MM.1S (cell line): ENCODE measurements around the gene C1orf94.

Experiments used
- DNase-seq: peaks from one replicate; pipeline ENCODE4 v3.0.0-alpha.2; 2015
- H2AFZ ChIP-seq: fragments of 300-600 bp; sonication (generic); 2 replicates; pipeline ENCODE4 v1.6.0; 2016; ENCODE audit warnings: antibody characterized with exemption, low read length
- H3F3A ChIP-seq: fragments of 300-600 bp; sonication (generic); 2 replicates; pipeline ENCODE4 v1.6.1; 2016; ENCODE audit warnings: mild to moderate bottlenecking, antibody characterized with exemption, low read length, moderate library complexity, mixed read lengths; ENCODE audit not compliant: insufficient read depth
- H3K27ac ChIP-seq: fragments of 300-600 bp; sonication (generic); 2 replicates; pipeline ENCODE4 v1.5.1; 2016; ENCODE audit warnings: mild to moderate bottlenecking, low read length
- H3K27me3 ChIP-seq: fragments of 300-600 bp; sonication (generic); replicated peaks from 2 replicates; pipeline ENCODE4 v1.6.0; 2016; ENCODE audit warnings: low read length; ENCODE audit not compliant: insufficient read depth
- H3K36me3 ChIP-seq: fragments of 300-600 bp; sonication (generic); replicated peaks from 2 replicates; pipeline ENCODE4 v1.6.1; 2016; ENCODE audit warnings: mild to moderate bottlenecking, low read length, mixed read lengths; ENCODE audit not compliant: insufficient read depth
- H3K4me1 ChIP-seq: fragments of 300-600 bp; sonication (generic); 2 replicates; pipeline ENCODE4 v1.6.1; 2016; ENCODE audit warnings: low read length, mixed read lengths
- H3K4me2 ChIP-seq: fragments of 300-600 bp; sonication (generic); 2 replicates; pipeline ENCODE4 v1.6.0; 2016; ENCODE audit warnings: low read depth, low read length
- H3K4me3 ChIP-seq: fragments of 300-600 bp; sonication (generic); 2 replicates; pipeline ENCODE4 v1.5.1; 2016; ENCODE audit warnings: low read length, mixed read lengths
- H3K79me2 ChIP-seq: fragments of 300-600 bp; sonication (generic); 2 replicates; pipeline ENCODE4 v1.6.1; 2016; ENCODE audit warnings: mixed run types, low read length, mixed read lengths
- H3K9ac ChIP-seq: fragments of 300-600 bp; sonication (generic); 2 replicates; pipeline ENCODE4 v1.6.1; 2016; ENCODE audit warnings: low read length, mixed read lengths
- H3K9me2 ChIP-seq: fragments of 300-600 bp; sonication (generic); replicated peaks from 2 replicates; pipeline ENCODE4 v1.6.1; 2016; ENCODE audit warnings: mild to moderate bottlenecking, low read length, mixed read lengths; ENCODE audit not compliant: insufficient read depth
- H3K9me3 ChIP-seq: fragments of 300-600 bp; sonication (generic); replicated peaks from 2 replicates; pipeline ENCODE4 v1.6.1; 2016; ENCODE audit warnings: mild to moderate bottlenecking, low read length, mixed read lengths; ENCODE audit not compliant: insufficient read depth
- H4K20me1 ChIP-seq: fragments of 300-600 bp; sonication (generic); 2 replicates; pipeline ENCODE4 v1.6.1; 2016; ENCODE audit warnings: mild to moderate bottlenecking, low read length, moderate library complexity, mixed read lengths; ENCODE audit not compliant: insufficient read depth
- EZH2 ChIP-seq: fragments of 300-600 bp; sonication (generic); optimal IDR thresholded peaks from 2 replicates; pipeline ENCODE3; 2017; ENCODE audit warnings: low read depth, mild to moderate bottlenecking, antibody characterized with exemption, low read length, mixed read lengths
- EZH2phosphoT487 ChIP-seq: fragments of 300-600 bp; sonication (generic); IDR thresholded peaks from 2 replicates; pipeline ENCODE4 v1.6.1; 2018; ENCODE audit warnings: antibody characterized with exemption, low read length
- TF ChIP-seq, protein P1 (sequence below): fragments of 300-600 bp; sonication (generic); IDR thresholded peaks from 2 replicates; pipeline ENCODE4 v1.5.1; 2016; ENCODE audit warnings: antibody characterized with exemption, low read length, mixed read lengths

C1orf94 gene

DNA sequence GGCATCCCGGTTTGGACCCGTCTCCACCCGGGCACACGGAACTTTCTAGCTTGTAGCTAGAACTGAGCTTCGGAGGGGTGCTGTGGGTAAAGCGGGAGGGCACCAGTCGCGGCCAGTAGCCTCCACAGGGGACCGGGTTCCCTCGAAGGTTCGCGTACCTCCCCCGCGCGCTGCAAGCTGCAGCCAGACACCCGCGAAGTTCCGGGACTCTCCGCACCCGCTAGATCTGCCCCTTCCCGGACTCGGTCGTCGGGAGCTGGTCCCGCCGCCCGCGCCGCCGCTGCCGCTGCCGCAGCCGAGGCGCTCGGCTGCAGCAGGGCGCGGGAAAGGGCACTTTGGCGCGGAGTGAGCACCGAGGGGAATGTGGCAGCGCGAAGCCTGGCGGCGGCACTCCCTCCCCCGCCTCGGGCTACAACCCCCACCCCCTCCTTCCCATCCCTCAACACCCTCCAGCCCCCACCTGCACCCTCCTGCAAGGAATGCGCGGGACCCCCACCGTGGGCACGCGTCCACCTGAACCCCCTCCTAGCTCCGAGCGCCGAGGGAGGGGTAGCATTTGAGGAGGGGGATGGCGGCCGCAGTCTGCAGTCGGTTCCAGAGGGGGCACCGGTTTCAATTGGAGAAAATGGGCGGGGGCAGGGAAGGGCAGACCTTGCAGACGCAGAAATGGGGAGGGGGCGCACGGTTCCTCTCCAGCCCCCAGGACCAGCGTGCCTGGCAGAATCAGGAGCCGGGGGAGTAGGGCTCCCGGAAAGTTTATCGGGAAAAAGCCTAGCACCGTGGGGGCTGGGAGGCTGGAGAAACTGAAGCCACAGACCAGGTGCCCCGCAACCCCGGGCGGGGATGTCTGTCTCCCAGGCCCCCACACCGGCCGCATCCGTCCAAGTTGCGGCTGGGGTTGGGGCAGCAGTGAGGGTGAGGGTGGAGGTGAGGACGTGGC lies 12.6 kb upstream of the C1orf94 start:
- Histone ChIP-seq H4K20me1 (no peaks in the 10 kb centered on the region), H3K4me2 (peak overlapping the region; percentile 93), H3K9me2 (no peaks in the 10 kb centered on the region), H3K36me3 (no peaks in the 10 kb centered on the region), H3F3A (no peaks in the 10 kb centered on the region), H3K27ac (no peak overlapping the region), H3K9ac (peak overlapping the region; percentile 37; the same call in 1 of the 2 replicates), H3K9me3 (no peaks in the 10 kb centered on the region), H3K79me2 (no peaks in the 10 kb centered on the region), H3K27me3 (peaks cover 69% of the 10 kb centered on the region), H3K4me1 (no peaks in the 10 kb centered on the region), H2AFZ (peak overlapping the region; percentile 59), H3K4me3 (peak overlapping the region; percentile 58)
- peak; percentile 6 for DNase-seq
- no peak for TF ChIP-seq EZH2phosphoT487
- TF ChIP-seq, protein P1, sequence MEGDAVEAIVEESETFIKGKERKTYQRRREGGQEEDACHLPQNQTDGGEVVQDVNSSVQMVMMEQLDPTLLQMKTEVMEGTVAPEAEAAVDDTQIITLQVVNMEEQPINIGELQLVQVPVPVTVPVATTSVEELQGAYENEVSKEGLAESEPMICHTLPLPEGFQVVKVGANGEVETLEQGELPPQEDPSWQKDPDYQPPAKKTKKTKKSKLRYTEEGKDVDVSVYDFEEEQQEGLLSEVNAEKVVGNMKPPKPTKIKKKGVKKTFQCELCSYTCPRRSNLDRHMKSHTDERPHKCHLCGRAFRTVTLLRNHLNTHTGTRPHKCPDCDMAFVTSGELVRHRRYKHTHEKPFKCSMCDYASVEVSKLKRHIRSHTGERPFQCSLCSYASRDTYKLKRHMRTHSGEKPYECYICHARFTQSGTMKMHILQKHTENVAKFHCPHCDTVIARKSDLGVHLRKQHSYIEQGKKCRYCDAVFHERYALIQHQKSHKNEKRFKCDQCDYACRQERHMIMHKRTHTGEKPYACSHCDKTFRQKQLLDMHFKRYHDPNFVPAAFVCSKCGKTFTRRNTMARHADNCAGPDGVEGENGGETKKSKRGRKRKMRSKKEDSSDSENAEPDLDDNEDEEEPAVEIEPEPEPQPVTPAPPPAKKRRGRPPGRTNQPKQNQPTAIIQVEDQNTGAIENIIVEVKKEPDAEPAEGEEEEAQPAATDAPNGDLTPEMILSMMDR, result no peak
- no peak for TF ChIP-seq EZH2

DNA sequence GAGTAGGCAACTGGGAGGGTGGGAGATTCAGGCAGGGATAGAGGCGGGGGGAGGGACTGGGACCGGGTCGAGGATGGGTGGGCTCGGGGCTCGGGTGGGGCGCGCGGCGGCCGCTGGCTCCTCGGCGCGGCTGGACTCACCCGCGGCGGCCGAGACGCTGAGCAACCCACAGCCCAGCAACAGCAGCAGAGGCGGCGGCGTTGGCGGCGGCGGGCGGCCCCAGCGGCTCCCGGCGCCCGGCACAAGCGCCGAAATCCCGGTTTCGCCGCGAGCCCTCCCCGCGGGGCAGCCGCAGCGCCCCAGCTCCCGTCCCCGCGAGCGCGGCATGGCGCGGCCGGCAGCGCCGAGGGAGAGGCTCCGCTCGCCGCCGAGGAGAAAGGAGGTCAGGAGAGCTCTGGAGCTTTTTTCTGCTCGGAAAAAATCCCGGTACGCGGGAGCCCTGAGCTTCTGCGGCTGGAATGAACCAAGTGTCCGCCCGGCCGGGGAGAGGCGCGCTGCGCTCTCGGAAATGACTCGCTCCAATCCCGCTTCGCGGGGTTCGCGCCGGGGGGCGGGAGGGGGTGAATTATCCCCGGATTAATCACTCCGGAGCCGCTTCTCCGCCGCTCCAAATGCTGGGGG lies 11.8 kb upstream of the C1orf94 start, which contains the start of gene CSMD2:
CSMD2 (minus strand) TSS at position 460 of the 621 bp plus-strand sequence; CDS start at position 327, 133 bp downstream.
- H3F3A ChIP-seq, result no peaks in the 10 kb centered on the region
- H3K9me2 ChIP-seq, result no peaks in the 10 kb centered on the region
- no peak within 1 kb of the TSS for H3K27ac ChIP-seq
- H2AFZ ChIP-seq, result no peak within 1 kb of the TSS
- no peaks in the 10 kb centered on the region for H3K4me1 ChIP-seq
- H4K20me1 ChIP-seq, result no peaks in the 10 kb centered on the region
- no peaks in the 10 kb centered on the region for H3K36me3 ChIP-seq
- H3K9me3 ChIP-seq, result no peaks in the 10 kb centered on the region
- DNase-seq, result no peak
- H3K4me3 ChIP-seq, result peak within 1 kb of the TSS; percentile 58; the same call in 1 of the 2 replicates
- H3K4me2 ChIP-seq, result peak within 1 kb of the TSS; percentile 93; the same call in 1 of the 2 replicates
- H3K9ac ChIP-seq, result no peak within 1 kb of the TSS
- no peaks in the 10 kb centered on the region for H3K79me2 ChIP-seq
- TF ChIP-seq EZH2phosphoT487, result no peak
- TF ChIP-seq, protein P1, result no peak
- no peak for TF ChIP-seq EZH2
- H3K27me3 ChIP-seq, result peaks cover 62% of the 10 kb centered on the region

DNA sequence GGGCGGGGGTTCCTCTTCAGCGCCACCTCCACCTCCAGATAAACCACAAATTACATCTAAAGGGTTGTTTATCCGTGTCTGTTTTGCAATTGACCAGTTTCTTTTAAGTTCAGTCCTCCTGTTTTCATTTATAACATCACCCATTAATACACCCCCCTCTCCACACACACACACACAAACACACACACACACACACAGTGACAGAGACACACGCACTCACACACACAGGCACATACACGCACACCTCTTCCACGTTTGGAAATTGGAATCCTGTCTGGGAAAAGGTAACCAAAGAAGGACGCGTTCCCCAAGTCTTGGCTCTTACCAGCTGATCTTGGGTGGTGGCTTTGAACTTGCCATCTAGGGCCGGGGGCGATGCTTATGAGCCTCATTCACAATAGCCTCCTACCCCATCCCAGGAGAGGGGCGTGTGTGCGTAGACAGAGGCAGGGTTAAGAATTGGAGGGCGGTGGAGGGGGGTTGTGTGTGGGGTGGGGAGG lies 11.2 kb upstream of the C1orf94 start:
- Histone ChIP-seq H3F3A (no peaks in the 10 kb centered on the region), H3K4me2 (no peak overlapping the region), H3K36me3 (no peaks in the 10 kb centered on the region), H3K9me2 (no peaks in the 10 kb centered on the region), H4K20me1 (no peaks in the 10 kb centered on the region), H3K9me3 (no peaks in the 10 kb centered on the region), H2AFZ (no peak overlapping the region), H3K4me1 (no peaks in the 10 kb centered on the region), H3K9ac (no peak overlapping the region), H3K27me3 (peaks cover 57% of the 10 kb centered on the region), H3K4me3 (no peak overlapping the region), H3K27ac (no peak overlapping the region), H3K79me2 (no peaks in the 10 kb centered on the region)
- TF ChIP-seq, protein P1, result no peak
- no peak for TF ChIP-seq EZH2phosphoT487
- TF ChIP-seq EZH2, result no peak
- no peak for DNase-seq
